SK-N-SH (cell line): Measurements from ENCODE around the gene LRCH4. TPM values are rescaled to one million over a fixed set of nuclear protein-coding genes. Genes with fewer than 3 reads are reported as not detected.
A peak's percentile ranks its signal among the peaks of the same experiment; 100 is the strongest.

Source experiments
- CTCF ChIA-PET: fragments of 300-600, 350-600 bp; formaldehyde crosslinking; extraction: SDS; loops from one replicate; lab custom pipeline; 2021; lab: Yijun Ruan, JAX
- POLR2A ChIA-PET: fragments of 350-600 bp; sonication (Branson Sonifier 250); formaldehyde crosslinking; extraction: SDS; loops from one replicate; lab custom pipeline; 2020; ENCODE audit warnings: antibody characterized with exemption, inconsistent platforms; lab: Yijun Ruan, JAX
- DNase-seq: peaks from one replicate; pipeline ENCODE4 v3.0.0; 2012
- H2AFZ ChIP-seq: fragments of 200-600 bp; sonication (generic); 2 replicates; pipeline ENCODE4 v1.8.1; 2016; ENCODE audit warnings: antibody characterized with exemption, mild to moderate bottlenecking, low read depth
- H3F3A ChIP-seq: fragments of 200-600 bp; sonication (generic); replicated peaks from 2 replicates; pipeline ENCODE3; 2016; ENCODE audit warnings: antibody characterized with exemption, mild to moderate bottlenecking; ENCODE audit not compliant: insufficient read depth
- H3K27ac ChIP-seq, 2 experiments: fragments of 200-500 bp in 1 of 2; fragments of 200-600 bp in 1 of 2; sonication (Bioruptor generic) in 1 of 2; sonication (generic), shearing (Covaris generic) in 1 of 2; 2 replicates each; pipeline versions ENCODE4 v1.5.1 to v1.6.1; 2014 to 2016; ENCODE audit warnings: low read depth in 2 of 2, inconsistent platforms in 1 of 2, low read length in 1 of 2, mild to moderate bottlenecking in 1 of 2, mixed read lengths in 1 of 2
- H3K27me3 ChIP-seq: fragments of 200-600 bp; sonication (generic), shearing (Covaris generic); 2 replicates; pipeline ENCODE4 v1.6.1; 2016; ENCODE audit warnings: mixed run types; ENCODE audit not compliant: insufficient read depth
- H3K36me3 ChIP-seq, 2 experiments: fragments of 200-500 bp in 1 of 2; fragments of 200-600 bp in 1 of 2; sonication (Bioruptor generic) in 1 of 2; sonication (generic) in 1 of 2; replicated peaks in 1 of 2; 2 replicates each; pipeline versions ENCODE3 to v1.5.1; 2014 to 2016; ENCODE audit warnings: low read length in 1 of 2, mild to moderate bottlenecking in 1 of 2; ENCODE audit not compliant: insufficient read depth in 2 of 2, control insufficient read depth in 1 of 2
- H3K4me1 ChIP-seq, 2 experiments: fragments of 200-500 bp in 1 of 2; fragments of 200-600 bp in 1 of 2; sonication (Bioruptor generic) in 1 of 2; sonication (generic), shearing (Covaris generic) in 1 of 2; 2 replicates each; pipeline versions ENCODE4 v1.5.1 to v1.6.1; 2014 to 2016; ENCODE audit warnings: low read depth in 1 of 2, low read length in 1 of 2, mixed run types in 1 of 2; ENCODE audit not compliant: insufficient read depth in 2 of 2, control insufficient read depth in 1 of 2
- H3K4me2 ChIP-seq: fragments of 200-600 bp; sonication (generic), shearing (Covaris generic); 2 replicates; pipeline ENCODE4 v1.6.1; 2017; ENCODE audit warnings: mixed run types
- H3K4me3 ChIP-seq, 2 experiments: fragments of 200-500 bp in 1 of 2; fragments of 200-600 bp in 1 of 2; sonication (Bioruptor generic) in 1 of 2; sonication (generic), shearing (Covaris generic) in 1 of 2; 2 replicates each; pipeline versions ENCODE4 v1.5.1 to v1.8.1; 2014 to 2016; ENCODE audit warnings: low read depth in 2 of 2, inconsistent platforms in 1 of 2, low read length in 1 of 2, mild to moderate bottlenecking in 1 of 2, mixed read lengths in 1 of 2, moderate library complexity in 1 of 2
- H3K79me2 ChIP-seq: fragments of 200-600 bp; sonication (generic); 2 replicates; pipeline ENCODE4 v1.8.1; 2017; ENCODE audit warnings: mild to moderate bottlenecking; ENCODE audit not compliant: insufficient read depth
- H3K9ac ChIP-seq: fragments of 200-600 bp; sonication (generic); 2 replicates; pipeline ENCODE4 v1.6.1; 2017; ENCODE audit warnings: mixed run types
- H3K9me2 ChIP-seq: fragments of 200-600 bp; sonication (generic); 2 replicates; pipeline ENCODE4 v1.6.1; 2017; ENCODE audit warnings: mixed run types
- H3K9me3 ChIP-seq: fragments of 200-600 bp; sonication (generic); 2 replicates; pipeline ENCODE4 v1.6.1; 2017; ENCODE audit warnings: mixed run types, mild to moderate bottlenecking, moderate library complexity
- H4K20me1 ChIP-seq: fragments of 200-600 bp; sonication (generic); 2 replicates; pipeline ENCODE4 v1.6.1; 2017; ENCODE audit warnings: mild to moderate bottlenecking, mixed run types; ENCODE audit not compliant: insufficient read depth
- CHD2 ChIP-seq: fragments of 150-350 bp; IDR thresholded peaks from 2 replicates; pipeline ENCODE4 v1.6.1; 2018; ENCODE audit warnings: low read length; ENCODE audit not compliant: partially characterized antibody
- EP300 ChIP-seq, 2 experiments: IDR thresholded peaks; 2 replicates each; pipeline versions ENCODE4 v1.4.0 to v1.6.1; 2012; ENCODE audit warnings: borderline replicate concordance in 1 of 2, low read depth in 1 of 2, low read length in 1 of 2
- FOXJ3 ChIP-seq: sonication (generic); formaldehyde crosslinking; IDR thresholded peaks from 2 replicates; pipeline ENCODE4 v1.5.1; 2020; ENCODE audit warnings: mild to moderate bottlenecking, missing genetic modification reagents
- FOXM1 ChIP-seq: IDR thresholded peaks from 2 replicates; pipeline ENCODE4 v1.4.0; 2012; ENCODE audit warnings: low read depth, mild to moderate bottlenecking
- GABPA ChIP-seq: IDR thresholded peaks from 2 replicates; pipeline ENCODE4 v1.4.0; 2012; ENCODE audit warnings: low read depth, mild to moderate bottlenecking
- GATA2 ChIP-seq: sonication (generic); formaldehyde crosslinking; IDR thresholded peaks from 2 replicates; pipeline ENCODE4 v1.5.0; 2020; ENCODE audit warnings: mild to moderate bottlenecking, missing genetic modification reagents
- JUND ChIP-seq: IDR thresholded peaks from 2 replicates; pipeline ENCODE4 v1.4.0; 2012
- MAX ChIP-seq: IDR thresholded peaks from 2 replicates; pipeline ENCODE4 v1.4.0; 2012; ENCODE audit warnings: low read depth
- NRF1 ChIP-seq: IDR thresholded peaks from 2 replicates; pipeline ENCODE4 v1.6.1; 2012; ENCODE audit warnings: low read depth, mild to moderate bottlenecking, low read length
- POLR2AphosphoS5 ChIP-seq: IDR thresholded peaks from 2 replicates; pipeline ENCODE4 v1.6.1; 2012; ENCODE audit warnings: low read depth, low read length
- RAD21 ChIP-seq: IDR thresholded peaks from 2 replicates; pipeline ENCODE4 v1.6.1; 2012; ENCODE audit warnings: mild to moderate bottlenecking, low read length
- RCOR1 ChIP-seq: fragments of 150-350 bp; IDR thresholded peaks from 2 replicates; pipeline ENCODE4 v1.6.1; 2017; ENCODE audit warnings: antibody characterized with exemption, low read length
- RFX5 ChIP-seq: IDR thresholded peaks from 2 replicates; pipeline ENCODE4 v1.6.1; 2012; ENCODE audit warnings: mild to moderate bottlenecking, improper control_type of control experiment, low read length
- RXRA ChIP-seq: IDR thresholded peaks from 2 replicates; pipeline ENCODE4 v1.4.0; 2012; ENCODE audit warnings: low read depth, mild to moderate bottlenecking, borderline replicate concordance
- SIN3A ChIP-seq: IDR thresholded peaks from 2 replicates; pipeline ENCODE4 v1.6.1; 2012; ENCODE audit warnings: low read depth, mild to moderate bottlenecking, low read length, moderate library complexity, borderline replicate concordance
- SMC3 ChIP-seq: IDR thresholded peaks from 2 replicates; pipeline ENCODE4 v1.6.1; 2012; ENCODE audit warnings: low read depth, low read length, improper control_type of control experiment
- TAF1 ChIP-seq: IDR thresholded peaks from 2 replicates; pipeline ENCODE4 v1.6.1; 2012; ENCODE audit warnings: low read depth, mild to moderate bottlenecking, low read length, moderate library complexity, borderline replicate concordance
- TCF12 ChIP-seq: IDR thresholded peaks from 2 replicates; pipeline ENCODE4 v1.4.0; 2012
- TEAD4 ChIP-seq: IDR thresholded peaks from 2 replicates; pipeline ENCODE4 v1.4.0; 2012; ENCODE audit warnings: mild to moderate bottlenecking, borderline replicate concordance; ENCODE audit not compliant: insufficient read depth
- YY1 ChIP-seq: IDR thresholded peaks from 2 replicates; pipeline ENCODE4 v1.4.0; 2012; ENCODE audit warnings: low read depth, mild to moderate bottlenecking
- WGBS: methylation state at CpG from one replicate; pipeline ENCODE4 v1.1.6; 2017; ENCODE audit warnings: low lambda C conversion rate; 5-methylcytosine and 5-hydroxymethylcytosine counted together
- polyA plus RNA-seq, 3 experiments: library from polyadenylated mRNA; depleted of rRNA; stranded (reverse); fragments of >200 nt; gene quantifications; 2 replicates each; pipeline ENCODE4 v1.2.3, GENCODE V29; 2012
- TF ChIP-seq, protein P1 (sequence below): IDR thresholded peaks from 2 replicates; pipeline ENCODE4 v1.4.0; 2012; ENCODE audit warnings: low read depth, borderline replicate concordance
- TF ChIP-seq, protein P2 (sequence below): fragments of 150-350 bp; IDR thresholded peaks from 2 replicates; pipeline ENCODE4 v1.6.1; 2016; ENCODE audit warnings: mild to moderate bottlenecking, low read depth, low read length
- TF ChIP-seq, protein P3 (sequence below): IDR thresholded peaks from 2 replicates; pipeline ENCODE4 v1.6.1; 2012; ENCODE audit warnings: mild to moderate bottlenecking, low read depth, low read length, moderate library complexity

The LRCH4 gene
- polyA plus RNA-seq, 1 of the 3 experiments (the other 2 are of a cell fraction), result 29.8 TPM

- TF ChIP-seq, protein P1, sequence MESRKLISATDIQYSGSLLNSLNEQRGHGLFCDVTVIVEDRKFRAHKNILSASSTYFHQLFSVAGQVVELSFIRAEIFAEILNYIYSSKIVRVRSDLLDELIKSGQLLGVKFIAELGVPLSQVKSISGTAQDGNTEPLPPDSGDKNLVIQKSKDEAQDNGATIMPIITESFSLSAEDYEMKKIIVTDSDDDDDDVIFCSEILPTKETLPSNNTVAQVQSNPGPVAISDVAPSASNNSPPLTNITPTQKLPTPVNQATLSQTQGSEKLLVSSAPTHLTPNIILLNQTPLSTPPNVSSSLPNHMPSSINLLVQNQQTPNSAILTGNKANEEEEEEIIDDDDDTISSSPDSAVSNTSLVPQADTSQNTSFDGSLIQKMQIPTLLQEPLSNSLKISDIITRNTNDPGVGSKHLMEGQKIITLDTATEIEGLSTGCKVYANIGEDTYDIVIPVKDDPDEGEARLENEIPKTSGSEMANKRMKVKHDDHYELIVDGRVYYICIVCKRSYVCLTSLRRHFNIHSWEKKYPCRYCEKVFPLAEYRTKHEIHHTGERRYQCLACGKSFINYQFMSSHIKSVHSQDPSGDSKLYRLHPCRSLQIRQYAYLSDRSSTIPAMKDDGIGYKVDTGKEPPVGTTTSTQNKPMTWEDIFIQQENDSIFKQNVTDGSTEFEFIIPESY, result no peak
- TF ChIP-seq JUND (no peak), RXRA (peak; percentile 45; the same call in 1 of the 2 replicates), SIN3A (0 out of 2 replicates have a peak, but pooled peaks have one; percentile 7), GATA2 (no peak), NRF1 (0 out of 2 replicates have a peak, but pooled peaks have one; percentile 6), RCOR1 (no peak), EP300 (IDR thresholded peaks at IDR 0.05; ENCODE audit: borderline replicate concordance in 1 of 2, low read depth in 1 of 2, low read length in 1 of 2) (peak in 1 of 2 experiments; percentile 39; a peak in 1 of 4 replicates), FOXM1 (no peak), FOXJ3 (CRISPR knock-in tag) (no peak), RAD21 (no peak), CHD2 (no peak), SMC3 (0 out of 2 replicates have a peak, but pooled peaks have one; percentile 4)
- TF ChIP-seq, protein P2, sequence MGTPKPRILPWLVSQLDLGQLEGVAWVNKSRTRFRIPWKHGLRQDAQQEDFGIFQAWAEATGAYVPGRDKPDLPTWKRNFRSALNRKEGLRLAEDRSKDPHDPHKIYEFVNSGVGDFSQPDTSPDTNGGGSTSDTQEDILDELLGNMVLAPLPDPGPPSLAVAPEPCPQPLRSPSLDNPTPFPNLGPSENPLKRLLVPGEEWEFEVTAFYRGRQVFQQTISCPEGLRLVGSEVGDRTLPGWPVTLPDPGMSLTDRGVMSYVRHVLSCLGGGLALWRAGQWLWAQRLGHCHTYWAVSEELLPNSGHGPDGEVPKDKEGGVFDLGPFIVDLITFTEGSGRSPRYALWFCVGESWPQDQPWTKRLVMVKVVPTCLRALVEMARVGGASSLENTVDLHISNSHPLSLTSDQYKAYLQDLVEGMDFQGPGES, result no peak
Observed at GRCh38 chr7:100604028-100604975, 18.4 kb upstream of the LRCH4 start (continued).

GRCh38 chr7:100603726-100604027, 17.7 kb upstream of the LRCH4 start:
- peak overlapping the region; percentile 67 to 76 for H3K4me3 ChIP-seq
- H3K4me2 ChIP-seq, result peak overlapping the region; percentile 97
- POLR2A ChIA-PET, result interaction anchor here (0.6 to 3.7 kb wide), 11 partner anchors 9 to 224 kb away, joined by 3 to 63 read pairs (median 5); partner anchors contain the start of genes FBXO24, GNB2, LRCH4 and MEPCE
- WGBS, result 12% methylated on average over 10 of the region's 10 CpGs
- peak overlapping the region; percentile 69 to 97 for H3K27ac ChIP-seq
- TF ChIP-seq JUND (no peak), GATA2 (no peak), MAX (no peak), GABPA (no peak), TAF1 (no peak; the same call in 1 of the 2 replicates), FOXM1 (no peak), NRF1 (no peak), TCF12 (no peak), YY1 (no peak), TEAD4 (no peak), POLR2AphosphoS5 (no peak), RFX5 (no peak)
- TF ChIP-seq, protein P3, sequence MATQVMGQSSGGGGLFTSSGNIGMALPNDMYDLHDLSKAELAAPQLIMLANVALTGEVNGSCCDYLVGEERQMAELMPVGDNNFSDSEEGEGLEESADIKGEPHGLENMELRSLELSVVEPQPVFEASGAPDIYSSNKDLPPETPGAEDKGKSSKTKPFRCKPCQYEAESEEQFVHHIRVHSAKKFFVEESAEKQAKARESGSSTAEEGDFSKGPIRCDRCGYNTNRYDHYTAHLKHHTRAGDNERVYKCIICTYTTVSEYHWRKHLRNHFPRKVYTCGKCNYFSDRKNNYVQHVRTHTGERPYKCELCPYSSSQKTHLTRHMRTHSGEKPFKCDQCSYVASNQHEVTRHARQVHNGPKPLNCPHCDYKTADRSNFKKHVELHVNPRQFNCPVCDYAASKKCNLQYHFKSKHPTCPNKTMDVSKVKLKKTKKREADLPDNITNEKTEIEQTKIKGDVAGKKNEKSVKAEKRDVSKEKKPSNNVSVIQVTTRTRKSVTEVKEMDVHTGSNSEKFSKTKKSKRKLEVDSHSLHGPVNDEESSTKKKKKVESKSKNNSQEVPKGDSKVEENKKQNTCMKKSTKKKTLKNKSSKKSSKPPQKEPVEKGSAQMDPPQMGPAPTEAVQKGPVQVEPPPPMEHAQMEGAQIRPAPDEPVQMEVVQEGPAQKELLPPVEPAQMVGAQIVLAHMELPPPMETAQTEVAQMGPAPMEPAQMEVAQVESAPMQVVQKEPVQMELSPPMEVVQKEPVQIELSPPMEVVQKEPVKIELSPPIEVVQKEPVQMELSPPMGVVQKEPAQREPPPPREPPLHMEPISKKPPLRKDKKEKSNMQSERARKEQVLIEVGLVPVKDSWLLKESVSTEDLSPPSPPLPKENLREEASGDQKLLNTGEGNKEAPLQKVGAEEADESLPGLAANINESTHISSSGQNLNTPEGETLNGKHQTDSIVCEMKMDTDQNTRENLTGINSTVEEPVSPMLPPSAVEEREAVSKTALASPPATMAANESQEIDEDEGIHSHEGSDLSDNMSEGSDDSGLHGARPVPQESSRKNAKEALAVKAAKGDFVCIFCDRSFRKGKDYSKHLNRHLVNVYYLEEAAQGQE, result no peak
- TF ChIP-seq, protein P2, result no peak; the same call in 1 of the 2 replicates
- TF ChIP-seq, all 33 proteins: peak for 0
- CTCF ChIA-PET, result interaction anchor here (0.7 to 5.4 kb wide), 15 partner anchors 9 to 248 kb away, joined by 3 to 62 read pairs (median 4); partner anchors contain the start of genes FBXO24, LRCH4, MOSPD3 and POP7
- Histone ChIP-seq H3K9ac (peak overlapping the region; percentile 69), H3K9me3 (no peaks in the 10 kb centered on the region), H3K9me2 (no peaks in the 10 kb centered on the region), H4K20me1 (no peaks in the 10 kb centered on the region), H3K27me3 (no peaks in the 10 kb centered on the region), H2AFZ (peak overlapping the region; percentile 69), H3K36me3 (peaks cover 27 to 32% of the 10 kb centered on the region in 2 experiments), H3K79me2 (peaks cover 18% of the 10 kb centered on the region), H3K4me1 (peaks cover 10 to 25% of the 10 kb centered on the region in 2 experiments; a peak in 3 of 4 replicates), H3F3A (peaks cover 38% of the 10 kb centered on the region)
- no peak for DNase-seq
